Right atrium auricular region (tissue), 2 donors: ENCODE measurements around the gene RPL7A. TPM values are rescaled to one million over a fixed set of nuclear protein-coding genes. Genes with fewer than 3 reads are reported as not detected.
"Not testable (repeated sequence)": the region's sequence is repeated elsewhere in the genome, so short reads cannot be mapped to it uniquely, and the experiment has no call there.

ENCODE experiments used
- DNase-seq: peaks from one replicate; pipeline ENCODE4 v3.0.0-alpha.2; 2019; ENCODE audit warnings: low spot score
- H3K27ac ChIP-seq, 2 donors: fragments of 200-600 bp; sonication (generic); 1 replicate in 1 of 2; 2 replicates in 1 of 2; pipeline ENCODE4 v1.5.1; 2016 to 2019
- H3K27me3 ChIP-seq, 2 donors: fragments of 200-600 bp; sonication (generic); one replicate each; pipeline versions ENCODE4 v1.5.1 to v1.6.0; 2017 to 2019
- H3K36me3 ChIP-seq: fragments of 200-600 bp; sonication (generic); one replicate; pipeline ENCODE4 v1.5.1; 2016
- H3K4me1 ChIP-seq, 2 donors: fragments of 200-600 bp; sonication (generic); one replicate each; pipeline versions ENCODE4 v1.5.1 to v1.6.0; 2017 to 2019
- H3K4me3 ChIP-seq, 2 donors: fragments of 200-600 bp; sonication (generic); 1 replicate in 1 of 2; 2 replicates in 1 of 2; pipeline ENCODE4 v1.5.1; 2017 to 2019; ENCODE audit warnings: mild to moderate bottlenecking in 1 of 2, moderate library complexity in 1 of 2
- H3K9me3 ChIP-seq, 2 donors: fragments of 200-600 bp; sonication (generic); one replicate each; pipeline ENCODE4 v1.5.1; 2019
- CTCF ChIP-seq, 2 donors: fragments of 200-600 bp; sonication (generic); IDR thresholded peaks; one replicate each; pipeline ENCODE4 v1.5.1; 2019; ENCODE audit warnings: antibody characterized with exemption in 2 of 2
- total RNA-seq, 2 donors: library from RNA; depleted of rRNA; stranded (reverse); fragments of >200 nt; gene quantifications; one replicate each; pipeline ENCODE4 v1.1.0, GENCODE V29; 2016

The RPL7A gene
- total RNA-seq, 2 donors from 2014 or later, result 739 to 1,208 TPM

GRCh38 chr9:133375724-133376654 lies 28.0 kb downstream of the RPL7A start, which contains the start of the genes STKLD1 and SURF4:
Gene STKLD1, plus strand, starts transcription at chr9:133376366. Its CDS starts 108 bp downstream, at chr9:133376474.
Gene SURF4, minus strand, starts transcription at chr9:133376060. Its CDS starts 91 bp downstream, at chr9:133375969.
- H3K27ac ChIP-seq, result peak within 1 kb of the TSS; percentile 92
- H3K4me1 ChIP-seq, result peaks cover 0 to 43% of the 10 kb centered on the region in 2 donors
- H3K36me3 ChIP-seq, result peaks cover 8% of the 10 kb centered on the region
- DNase-seq, result peak; percentile 93
- H3K9me3 ChIP-seq, result no peaks in the 10 kb centered on the region
- H3K27me3 ChIP-seq, result no peaks in the 10 kb centered on the region
- H3K4me3 ChIP-seq, result peak within 1 kb of the TSS; percentile 98 to 99
- no peak for TF ChIP-seq CTCF (IDR thresholded peaks at IDR 0.05)

DNA sequence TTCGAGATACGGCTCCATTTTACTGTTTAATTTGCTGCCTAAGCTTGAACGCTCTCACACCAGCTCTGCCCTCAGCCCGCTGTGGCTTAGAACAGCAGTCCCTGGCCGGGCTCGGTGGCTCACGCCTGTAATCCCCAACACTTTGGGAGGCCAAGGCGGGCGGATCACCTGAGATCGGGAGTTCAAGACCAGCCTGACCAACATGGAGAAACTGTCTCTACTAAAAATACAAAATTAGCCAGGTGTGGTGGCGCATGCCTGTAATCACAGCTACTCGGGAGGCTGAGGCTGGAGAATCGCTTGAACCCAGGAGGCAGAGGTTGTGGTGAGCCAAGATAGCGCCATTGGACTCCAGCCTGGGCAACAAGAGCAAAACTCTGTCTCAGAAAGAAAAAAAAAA lies 29.3 kb downstream of the RPL7A start:
- not testable (repeated sequence) for H3K9me3 ChIP-seq, H3K27me3 ChIP-seq, H3K36me3 ChIP-seq, H3K27ac ChIP-seq, H3K4me3 ChIP-seq, DNase-seq
- H3K4me1 ChIP-seq, result peaks cover 0 to 30% of the 10 kb centered on the region in 2 donors

GRCh38 chr9:133377721-133378216 lies 29.8 kb downstream of the RPL7A start:
- no peak for TF ChIP-seq CTCF (IDR thresholded peaks at IDR 0.05)
- Histone ChIP-seq H3K27ac (no peak overlapping the region), H3K27me3 (no peaks in the 10 kb centered on the region), H3K36me3 (peaks cover 6% of the 10 kb centered on the region), H3K4me3 (no peak overlapping the region), H3K9me3 (no peaks in the 10 kb centered on the region), H3K4me1 (peaks cover 0 to 25% of the 10 kb centered on the region in 2 donors)
- no peak for DNase-seq

GRCh38 chr9:133378408-133378962 lies 30.5 kb downstream of the RPL7A start:
- no peak for DNase-seq
- no peak for TF ChIP-seq CTCF (IDR thresholded peaks at IDR 0.05)

DNA sequence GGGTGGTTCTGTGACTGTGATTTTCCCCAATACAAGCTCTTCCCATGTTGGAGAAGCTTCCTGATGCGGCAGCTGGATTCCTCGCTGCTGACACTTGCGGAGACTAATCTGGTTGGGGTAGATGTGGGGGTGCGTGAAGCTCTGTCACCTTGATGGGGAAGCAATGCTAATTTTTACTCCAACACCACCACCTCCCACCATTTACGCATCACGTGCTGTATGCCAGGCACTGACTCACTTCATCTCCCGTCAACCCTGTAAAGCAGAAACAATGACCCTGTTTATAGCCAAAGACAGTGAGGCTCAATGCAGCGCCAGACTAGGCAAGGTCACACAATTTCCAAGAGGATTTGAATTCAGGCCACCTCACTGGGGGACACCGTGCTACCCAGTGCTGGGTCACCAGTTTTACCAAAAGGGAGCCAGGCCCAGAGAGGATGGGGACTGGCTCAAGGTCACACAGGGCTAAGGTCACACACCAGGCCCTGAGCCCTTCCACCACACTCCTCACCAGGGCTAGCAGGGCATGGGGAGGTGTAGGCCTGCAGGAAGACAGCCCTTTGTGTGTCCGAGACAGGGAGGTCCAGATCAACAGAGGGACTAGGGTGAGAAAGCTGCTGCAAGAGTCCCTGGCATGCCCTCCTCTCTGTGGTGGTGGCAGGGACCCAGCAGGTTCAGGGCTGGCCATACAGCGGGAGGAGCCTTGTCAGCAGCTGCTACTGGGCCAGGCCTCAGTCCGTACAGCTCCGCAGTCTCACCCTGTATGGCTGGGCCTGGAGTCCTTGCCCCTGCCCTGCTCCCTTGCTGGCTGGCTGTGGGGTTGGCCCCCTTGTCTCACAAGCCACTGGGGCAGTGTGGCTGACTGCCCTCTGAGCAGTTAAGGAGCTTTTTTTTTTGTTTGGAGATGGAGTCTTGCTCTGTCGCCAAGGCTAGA lies 31.4 kb downstream of the RPL7A start:
- no peak for DNase-seq
- Histone ChIP-seq H3K27ac (no peak overlapping the region), H3K36me3 (no peaks in the 10 kb centered on the region), H3K27me3 (no peaks in the 10 kb centered on the region), H3K4me1 (peaks cover 0 to 12% of the 10 kb centered on the region in 2 donors), H3K9me3 (no peaks in the 10 kb centered on the region), H3K4me3 (no peak overlapping the region)
- no peak for TF ChIP-seq CTCF (IDR thresholded peaks at IDR 0.05)

More at GRCh38 chr9:133378408-133378962, 30.5 kb downstream of the RPL7A start:
- Histone ChIP-seq H3K4me3 (no peak overlapping the region), H3K4me1 (peaks cover 0 to 18% of the 10 kb centered on the region in 2 donors), H3K9me3 (no peaks in the 10 kb centered on the region), H3K27me3 (no peaks in the 10 kb centered on the region), H3K36me3 (no peaks in the 10 kb centered on the region), H3K27ac (no peak overlapping the region)
